ENCODE data around the gene GNG2.

DNA sequence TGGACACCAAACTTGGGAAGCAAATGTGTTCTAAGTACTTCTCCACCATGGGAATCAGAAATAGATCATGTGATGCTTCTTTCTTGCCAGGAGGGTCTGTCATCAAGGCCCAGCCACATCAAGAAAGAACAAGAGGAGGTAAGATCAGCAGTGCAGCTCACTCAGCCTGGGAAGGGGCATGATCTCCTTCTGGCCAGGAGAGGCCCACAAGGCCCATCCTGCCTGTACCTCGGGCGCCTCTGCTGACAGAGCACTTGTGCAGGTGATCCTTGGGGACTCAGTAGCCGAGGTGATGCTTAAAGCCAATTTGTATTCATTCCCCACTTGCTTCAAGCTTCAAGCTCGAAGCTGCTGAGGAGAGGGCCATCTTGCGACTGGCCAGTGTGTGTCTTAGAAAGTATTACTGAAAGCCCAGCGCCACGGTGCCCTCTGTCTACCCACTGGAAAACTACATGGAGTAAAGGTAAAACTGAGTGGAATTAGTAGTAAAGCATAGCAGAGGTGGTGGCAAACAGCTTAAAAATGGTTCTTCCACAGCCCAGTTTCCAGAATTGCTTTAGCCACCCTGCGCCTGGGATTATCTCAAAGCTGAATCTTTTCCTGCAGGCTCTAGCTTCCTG is 155.1 kb downstream of the GNG2 start:
- TF ChIP-seq, protein P1, sequence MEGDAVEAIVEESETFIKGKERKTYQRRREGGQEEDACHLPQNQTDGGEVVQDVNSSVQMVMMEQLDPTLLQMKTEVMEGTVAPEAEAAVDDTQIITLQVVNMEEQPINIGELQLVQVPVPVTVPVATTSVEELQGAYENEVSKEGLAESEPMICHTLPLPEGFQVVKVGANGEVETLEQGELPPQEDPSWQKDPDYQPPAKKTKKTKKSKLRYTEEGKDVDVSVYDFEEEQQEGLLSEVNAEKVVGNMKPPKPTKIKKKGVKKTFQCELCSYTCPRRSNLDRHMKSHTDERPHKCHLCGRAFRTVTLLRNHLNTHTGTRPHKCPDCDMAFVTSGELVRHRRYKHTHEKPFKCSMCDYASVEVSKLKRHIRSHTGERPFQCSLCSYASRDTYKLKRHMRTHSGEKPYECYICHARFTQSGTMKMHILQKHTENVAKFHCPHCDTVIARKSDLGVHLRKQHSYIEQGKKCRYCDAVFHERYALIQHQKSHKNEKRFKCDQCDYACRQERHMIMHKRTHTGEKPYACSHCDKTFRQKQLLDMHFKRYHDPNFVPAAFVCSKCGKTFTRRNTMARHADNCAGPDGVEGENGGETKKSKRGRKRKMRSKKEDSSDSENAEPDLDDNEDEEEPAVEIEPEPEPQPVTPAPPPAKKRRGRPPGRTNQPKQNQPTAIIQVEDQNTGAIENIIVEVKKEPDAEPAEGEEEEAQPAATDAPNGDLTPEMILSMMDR (IDR thresholded peaks at IDR 0.05): peak in 1 of 3 donors; percentile 32
- no peak for TF ChIP-seq POLR2A (IDR thresholded peaks at IDR 0.05)
